Measurements from ENCODE around the gene SGMS1.
"Not testable (repeated sequence)": the region's sequence is repeated elsewhere in the genome, so short reads cannot be mapped to it uniquely, and the experiment has no call there.

Gene SGMS1

DNA sequence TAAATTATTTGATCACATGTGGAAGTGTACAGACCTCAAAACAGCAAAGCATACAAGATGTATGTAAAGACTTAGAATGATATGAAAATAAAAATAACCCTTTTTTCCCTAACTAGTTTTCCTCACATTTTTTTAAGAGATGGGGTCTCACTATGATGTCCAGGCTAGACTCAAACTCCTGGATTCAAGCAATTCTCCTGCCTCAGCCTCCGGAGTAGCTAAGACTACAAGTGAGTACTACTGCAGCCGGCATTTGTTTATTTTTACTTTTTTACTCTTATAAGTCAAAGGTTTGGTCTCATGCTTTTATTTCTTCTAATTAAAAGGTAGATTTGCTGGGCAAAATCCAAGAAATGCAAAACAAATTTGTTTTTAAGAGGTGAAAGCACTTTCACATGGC lies 248.0 kb downstream of the SGMS1 start:
- no peak overlapping the region for H3K4me3 ChIP-seq (ENCODE audit: low read depth, low read length)
- no peaks in the 10 kb centered on the region for H3K9me3 ChIP-seq (ENCODE audit: control insufficient read depth, insufficient read depth, low read length)
- no peaks in the 10 kb centered on the region for H3K36me3 ChIP-seq (ENCODE audit: control insufficient read depth, insufficient read depth, low read length)
- no peak overlapping the region for H3K27ac ChIP-seq (ENCODE audit: low read depth, low read length)
- no peaks in the 10 kb centered on the region for H3K4me1 ChIP-seq (ENCODE audit: control insufficient read depth, insufficient read depth, low read length)
- H3K27me3 ChIP-seq (ENCODE audit: control insufficient read depth, insufficient read depth, low read length) = no peaks in the 10 kb centered on the region
- no peak overlapping the region for H3K9ac ChIP-seq (ENCODE audit: low read depth, low read length)

DNA sequence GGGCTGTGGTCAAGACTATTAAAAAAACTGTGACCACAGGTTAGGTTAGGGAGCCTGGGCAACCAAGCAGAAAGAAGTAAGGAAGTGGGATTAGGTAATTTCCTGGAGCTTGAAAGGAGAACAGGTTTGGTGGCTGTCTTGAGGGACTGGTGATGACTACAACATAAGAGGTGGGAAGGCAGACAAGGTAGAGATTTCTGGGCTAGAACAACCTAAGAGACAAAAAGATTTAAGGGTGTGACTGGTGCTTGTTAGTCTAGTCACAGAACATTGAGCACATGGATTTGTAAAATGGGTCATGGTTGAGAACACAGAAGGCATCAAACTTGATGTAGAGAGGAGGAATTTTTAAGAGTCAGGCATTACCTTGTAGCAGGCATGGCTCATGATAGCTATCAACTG lies 248.7 kb downstream of the SGMS1 start:
- Histone ChIP-seq H3K9ac (ENCODE audit: low read depth, low read length) (no peak overlapping the region), H3K4me1 (ENCODE audit: control insufficient read depth, insufficient read depth, low read length) (no peaks in the 10 kb centered on the region), H3K4me3 (ENCODE audit: low read depth, low read length) (no peak overlapping the region), H3K27me3 (ENCODE audit: control insufficient read depth, insufficient read depth, low read length) (no peaks in the 10 kb centered on the region), H3K9me3 (ENCODE audit: control insufficient read depth, insufficient read depth, low read length) (no peaks in the 10 kb centered on the region), H3K36me3 (ENCODE audit: control insufficient read depth, insufficient read depth, low read length) (no peaks in the 10 kb centered on the region), H3K27ac (ENCODE audit: low read depth, low read length) (no peak overlapping the region)

DNA sequence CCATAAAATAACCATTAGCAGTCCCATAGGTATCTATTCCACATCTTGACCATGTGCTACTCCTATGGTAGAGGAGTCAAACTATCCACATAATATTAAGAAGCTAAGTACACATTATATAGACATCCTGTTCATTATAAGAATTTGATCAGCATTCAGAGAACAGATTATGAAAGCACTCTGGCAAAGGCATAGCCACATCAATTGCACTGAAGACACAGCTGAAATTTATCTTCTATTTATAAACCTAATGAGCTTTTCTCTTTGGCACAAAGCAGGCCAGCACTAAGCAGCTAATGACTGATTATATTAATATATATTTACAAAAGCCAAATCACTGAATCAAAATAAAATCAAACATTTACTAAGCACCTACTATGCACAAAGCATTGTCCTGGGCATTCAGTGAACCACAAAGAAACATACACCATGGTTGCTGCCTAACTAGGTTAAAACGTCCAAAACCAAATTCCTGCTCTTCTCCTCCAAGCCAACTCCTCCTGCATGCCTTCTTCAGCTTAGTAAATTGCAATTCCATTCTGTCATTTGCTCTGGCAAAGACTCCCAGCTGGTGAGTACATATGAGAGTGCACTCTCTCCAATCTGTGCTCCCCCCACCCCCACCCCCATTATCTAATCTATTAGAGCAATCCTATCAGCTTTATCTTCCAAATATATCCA lies 249.8 kb downstream of the SGMS1 start:
- Histone ChIP-seq H3K9ac (ENCODE audit: low read depth, low read length) (no peak overlapping the region), H3K9me3 (ENCODE audit: control insufficient read depth, insufficient read depth, low read length) (no peaks in the 10 kb centered on the region), H3K4me3 (ENCODE audit: low read depth, low read length) (no peak overlapping the region), H3K27me3 (ENCODE audit: control insufficient read depth, insufficient read depth, low read length) (no peaks in the 10 kb centered on the region), H3K27ac (ENCODE audit: low read depth, low read length) (no peak overlapping the region), H3K36me3 (ENCODE audit: control insufficient read depth, insufficient read depth, low read length) (no peaks in the 10 kb centered on the region), H3K4me1 (ENCODE audit: control insufficient read depth, insufficient read depth, low read length) (no peaks in the 10 kb centered on the region)

DNA sequence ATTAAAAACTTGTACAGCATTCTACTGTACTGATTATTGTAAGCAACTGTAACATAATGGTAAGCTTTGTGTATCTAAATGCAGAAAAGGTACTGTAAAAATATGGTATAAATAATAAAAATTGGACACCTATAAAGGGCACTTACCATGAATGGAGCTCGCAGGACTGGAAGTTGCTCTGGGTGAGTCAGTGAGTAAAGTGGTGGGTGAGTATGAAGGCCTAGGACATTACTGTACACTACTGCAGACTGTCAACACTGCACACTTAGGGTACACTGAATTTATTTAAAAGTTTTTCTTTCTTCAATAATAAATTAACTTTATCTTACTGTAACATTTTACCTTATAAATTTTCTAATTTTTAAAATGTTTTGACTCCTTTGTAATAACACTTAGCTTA lies 253.8 kb downstream of the SGMS1 start:
- no peaks in the 10 kb centered on the region for H3K36me3 ChIP-seq (ENCODE audit: control insufficient read depth, insufficient read depth, low read length)
- H3K27ac ChIP-seq (ENCODE audit: low read depth, low read length) = no peak overlapping the region
- H3K9me3 ChIP-seq (ENCODE audit: control insufficient read depth, insufficient read depth, low read length) = no peaks in the 10 kb centered on the region
- no peaks in the 10 kb centered on the region for H3K4me1 ChIP-seq (ENCODE audit: control insufficient read depth, insufficient read depth, low read length)
- no peaks in the 10 kb centered on the region for H3K27me3 ChIP-seq (ENCODE audit: control insufficient read depth, insufficient read depth, low read length)
- H3K9ac ChIP-seq (ENCODE audit: low read depth, low read length) = no peak overlapping the region
- H3K4me3 ChIP-seq (ENCODE audit: low read depth, low read length) = no peak overlapping the region

DNA sequence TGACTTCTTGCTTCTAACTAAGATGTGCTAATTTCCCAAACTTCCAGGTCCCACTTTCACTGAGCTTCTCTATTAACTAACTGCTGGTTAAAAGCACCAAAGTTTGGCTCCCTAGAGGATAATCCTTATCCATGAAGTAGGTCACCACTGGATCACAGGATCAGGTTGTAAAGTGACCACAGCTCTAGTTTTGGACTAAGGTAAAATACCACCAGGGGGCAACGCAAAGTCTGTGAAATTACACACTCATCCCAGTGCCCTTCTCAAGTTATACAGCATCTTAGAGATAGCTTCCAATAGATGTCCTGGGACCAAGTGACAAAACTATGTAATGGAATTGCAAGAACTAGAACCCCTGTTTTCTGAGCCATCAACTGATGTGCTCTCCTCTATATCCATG lies 256.0 kb downstream of the SGMS1 start:
- no peak overlapping the region for H3K4me3 ChIP-seq (ENCODE audit: low read depth, low read length)
- H3K36me3 ChIP-seq (ENCODE audit: control insufficient read depth, insufficient read depth, low read length) = no peaks in the 10 kb centered on the region
- no peak overlapping the region for H3K9ac ChIP-seq (ENCODE audit: low read depth, low read length)
- peaks cover 7% of the 10 kb centered on the region; the same call in 1 of the 2 replicates for H3K4me1 ChIP-seq (ENCODE audit: control insufficient read depth, insufficient read depth, low read length)
- H3K9me3 ChIP-seq (ENCODE audit: control insufficient read depth, insufficient read depth, low read length) = no peaks in the 10 kb centered on the region
- H3K27me3 ChIP-seq (ENCODE audit: control insufficient read depth, insufficient read depth, low read length) = no peaks in the 10 kb centered on the region
- H3K27ac ChIP-seq (ENCODE audit: low read depth, low read length) = no peak overlapping the region

DNA sequence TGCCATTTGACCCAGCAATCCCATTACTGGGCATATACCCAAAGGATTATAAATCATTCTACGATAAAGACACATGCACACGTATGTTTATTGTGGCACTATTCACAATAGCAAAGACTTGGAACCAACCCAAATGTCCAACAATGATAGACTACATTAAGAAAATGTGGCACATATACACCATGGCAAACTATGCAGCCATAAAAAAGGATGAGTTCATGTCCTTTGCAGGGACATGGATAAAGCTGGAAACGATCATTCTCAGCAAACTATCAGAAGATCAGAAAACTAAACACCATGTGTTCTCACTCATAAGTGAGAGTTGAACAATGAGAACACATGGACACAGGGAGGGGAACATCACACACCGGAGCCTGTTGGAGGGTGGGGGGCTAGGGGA lies 257.3 kb downstream of the SGMS1 start:
- H3K4me1 ChIP-seq (ENCODE audit: control insufficient read depth, insufficient read depth, low read length) = peaks cover 13% of the 10 kb centered on the region
- not testable (repeated sequence) for H3K9me3 ChIP-seq (ENCODE audit: control insufficient read depth, insufficient read depth, low read length); H3K4me3 ChIP-seq (ENCODE audit: low read depth, low read length); H3K27me3 ChIP-seq (ENCODE audit: control insufficient read depth, insufficient read depth, low read length); H3K27ac ChIP-seq (ENCODE audit: low read depth, low read length); H3K9ac ChIP-seq (ENCODE audit: low read depth, low read length); H3K36me3 ChIP-seq (ENCODE audit: control insufficient read depth, insufficient read depth, low read length)

DNA sequence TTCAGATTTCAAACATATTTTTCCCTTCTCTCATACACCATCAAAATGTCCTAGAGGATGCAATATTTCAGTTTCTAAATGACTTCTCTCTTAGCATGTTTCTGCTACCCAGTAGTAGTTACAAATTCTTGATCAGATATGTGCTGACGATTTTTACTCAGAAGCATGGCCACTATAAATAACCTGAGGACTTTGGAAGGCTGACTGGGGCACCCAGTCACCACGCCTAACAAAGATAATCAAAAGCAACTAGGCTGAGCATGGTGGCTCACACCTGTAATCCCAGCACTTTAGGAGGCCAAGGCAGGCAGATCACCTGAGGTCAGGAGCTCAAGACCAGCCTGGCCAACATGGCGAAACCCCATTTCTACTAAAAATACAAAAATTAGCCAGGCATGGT lies 259.0 kb downstream of the SGMS1 start:
- H3K36me3 ChIP-seq (ENCODE audit: control insufficient read depth, insufficient read depth, low read length); H3K27ac ChIP-seq (ENCODE audit: low read depth, low read length); H3K4me3 ChIP-seq (ENCODE audit: low read depth, low read length); H3K9ac ChIP-seq (ENCODE audit: low read depth, low read length); H3K9me3 ChIP-seq (ENCODE audit: control insufficient read depth, insufficient read depth, low read length); H3K27me3 ChIP-seq (ENCODE audit: control insufficient read depth, insufficient read depth, low read length): not testable (repeated sequence)
- H3K4me1 ChIP-seq (ENCODE audit: control insufficient read depth, insufficient read depth, low read length) = peaks cover 23% of the 10 kb centered on the region

DNA sequence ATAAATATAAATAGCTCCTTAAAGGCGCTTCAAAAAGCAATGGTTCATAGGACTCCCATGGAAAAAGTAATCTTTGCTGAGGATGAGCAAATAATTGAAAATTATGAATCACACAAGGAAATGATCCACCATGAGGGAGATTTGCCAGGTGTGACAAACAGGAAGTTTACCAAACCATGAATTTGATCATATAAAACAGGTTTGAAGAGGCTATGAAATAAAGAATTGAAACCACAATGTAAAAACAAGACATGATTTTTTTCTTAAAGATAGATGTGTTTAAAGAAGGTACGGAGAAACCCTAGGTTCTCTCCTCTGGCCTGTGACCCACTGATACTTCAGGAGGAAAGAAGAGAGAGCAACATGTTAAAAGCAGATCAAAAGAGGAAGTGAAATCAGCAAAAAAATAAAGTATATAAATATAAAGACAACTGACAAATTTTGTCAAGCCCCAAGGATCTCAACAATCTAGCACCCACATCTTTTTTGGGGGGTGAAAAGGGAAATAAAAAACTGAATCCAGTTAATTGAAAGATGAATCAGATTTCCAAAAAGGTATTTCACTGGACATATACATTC lies 261.1 kb downstream of the SGMS1 start:
- no peak overlapping the region for H3K4me3 ChIP-seq (ENCODE audit: low read depth, low read length)
- H3K27me3 ChIP-seq (ENCODE audit: control insufficient read depth, insufficient read depth, low read length) = no peaks in the 10 kb centered on the region
- H3K4me1 ChIP-seq (ENCODE audit: control insufficient read depth, insufficient read depth, low read length) = peaks cover 23% of the 10 kb centered on the region
- H3K9me3 ChIP-seq (ENCODE audit: control insufficient read depth, insufficient read depth, low read length) = no peaks in the 10 kb centered on the region
- no peaks in the 10 kb centered on the region for H3K36me3 ChIP-seq (ENCODE audit: control insufficient read depth, insufficient read depth, low read length)
- H3K9ac ChIP-seq (ENCODE audit: low read depth, low read length) = no peak overlapping the region
- H3K27ac ChIP-seq (ENCODE audit: low read depth, low read length) = no peak overlapping the region

DNA sequence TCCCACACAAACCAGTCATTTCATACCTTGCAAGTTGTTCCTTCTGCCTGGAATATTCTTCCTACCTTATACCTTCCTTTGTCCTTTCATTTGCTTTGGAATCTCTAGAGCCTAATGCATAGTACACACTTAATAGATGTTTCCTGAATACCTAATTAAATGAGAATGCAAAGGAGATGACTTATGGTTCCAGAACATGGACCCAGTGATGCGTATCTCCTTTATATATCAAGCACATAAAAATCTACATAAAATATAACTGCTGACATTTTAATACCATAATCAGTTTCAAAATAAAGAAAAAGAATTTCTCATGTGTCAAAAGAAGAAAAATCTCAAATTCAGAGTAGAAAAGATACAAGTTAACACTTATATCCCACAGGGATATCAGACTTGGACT lies 261.8 kb downstream of the SGMS1 start:
- Histone ChIP-seq H3K36me3 (ENCODE audit: control insufficient read depth, insufficient read depth, low read length) (no peaks in the 10 kb centered on the region), H3K9me3 (ENCODE audit: control insufficient read depth, insufficient read depth, low read length) (no peaks in the 10 kb centered on the region), H3K4me1 (ENCODE audit: control insufficient read depth, insufficient read depth, low read length) (peaks cover 23% of the 10 kb centered on the region), H3K27ac (ENCODE audit: low read depth, low read length) (no peak overlapping the region), H3K9ac (ENCODE audit: low read depth, low read length) (no peak overlapping the region), H3K4me3 (ENCODE audit: low read depth, low read length) (no peak overlapping the region), H3K27me3 (ENCODE audit: control insufficient read depth, insufficient read depth, low read length) (no peaks in the 10 kb centered on the region)

DNA sequence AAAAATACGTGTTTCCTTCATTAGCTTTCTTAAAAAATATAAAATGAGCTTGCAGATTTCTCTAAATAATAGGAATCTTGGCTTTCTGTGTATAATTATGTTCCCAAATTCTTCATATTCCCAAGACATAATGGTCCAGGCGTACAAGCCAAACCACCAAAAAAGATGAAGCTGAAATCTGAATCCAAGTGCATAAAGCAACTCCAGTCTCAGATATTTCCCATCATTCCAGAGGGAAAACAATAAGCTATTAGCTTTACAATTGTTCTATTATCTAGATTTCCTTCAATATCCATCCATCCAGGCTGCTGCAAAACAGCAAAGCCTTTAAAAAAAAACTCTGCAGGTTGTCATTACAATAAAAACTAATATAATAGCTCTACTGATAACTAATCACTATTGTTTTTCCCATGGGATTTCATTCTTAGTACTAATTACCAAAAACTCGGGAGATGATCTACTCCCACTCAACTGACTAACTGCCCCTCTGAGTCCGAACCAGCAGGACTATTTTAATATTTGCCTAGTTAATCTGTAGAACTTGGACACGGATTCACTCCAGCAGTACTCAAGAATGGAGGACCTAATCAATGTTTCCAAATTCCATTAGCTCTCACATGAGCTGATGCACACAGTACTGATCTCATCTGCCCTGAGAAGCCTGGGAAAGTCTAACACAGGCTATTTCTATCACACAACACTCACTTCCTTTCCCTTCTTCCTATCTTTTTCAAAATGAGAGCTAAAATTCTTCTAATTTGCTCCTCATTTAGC lies 263.5 kb downstream of the SGMS1 start:
- peaks cover 23% of the 10 kb centered on the region for H3K4me1 ChIP-seq (ENCODE audit: control insufficient read depth, insufficient read depth, low read length)
- no peaks in the 10 kb centered on the region for H3K36me3 ChIP-seq (ENCODE audit: control insufficient read depth, insufficient read depth, low read length)
- no peak overlapping the region for H3K4me3 ChIP-seq (ENCODE audit: low read depth, low read length)
- H3K9ac ChIP-seq (ENCODE audit: low read depth, low read length) = no peak overlapping the region
- H3K27me3 ChIP-seq (ENCODE audit: control insufficient read depth, insufficient read depth, low read length) = no peaks in the 10 kb centered on the region
- H3K27ac ChIP-seq (ENCODE audit: low read depth, low read length) = no peak overlapping the region
- no peaks in the 10 kb centered on the region for H3K9me3 ChIP-seq (ENCODE audit: control insufficient read depth, insufficient read depth, low read length)

DNA sequence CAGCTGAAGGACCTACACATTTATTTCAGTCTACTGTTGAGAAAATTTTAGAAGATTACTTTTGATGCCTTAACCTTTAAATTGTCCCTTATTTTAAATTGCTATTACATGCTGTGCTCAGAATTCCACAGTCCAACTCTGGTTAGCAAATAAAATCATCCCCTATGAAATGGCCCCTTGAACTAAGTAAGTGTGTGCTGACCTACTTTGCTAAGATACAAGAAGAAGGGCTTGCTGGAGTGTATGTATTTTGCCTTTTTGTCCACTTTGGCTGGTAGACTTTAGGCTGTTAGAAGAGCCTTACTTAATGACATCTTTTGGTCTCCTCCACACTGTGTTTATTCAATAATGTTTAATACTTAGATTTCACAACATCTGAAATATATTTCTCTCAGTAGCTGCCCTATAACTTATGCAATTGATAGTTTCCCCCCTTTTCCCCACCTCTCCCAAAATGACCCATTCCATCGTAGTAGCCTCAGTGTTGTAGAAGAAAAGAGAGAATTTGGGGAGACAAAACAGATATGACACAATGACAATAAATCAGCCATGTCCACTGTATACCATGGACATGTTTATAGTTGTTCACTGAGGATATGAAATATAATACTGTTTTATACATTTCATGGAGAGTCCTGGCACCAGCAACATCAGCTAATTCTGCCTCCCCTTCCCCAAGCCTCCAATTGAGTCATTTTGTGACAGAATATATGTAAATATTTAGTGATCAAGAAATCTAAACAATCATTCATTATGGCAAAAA lies 264.6 kb downstream of the SGMS1 start:
- H3K27ac ChIP-seq (ENCODE audit: low read depth, low read length) = no peak overlapping the region
- H3K4me1 ChIP-seq (ENCODE audit: control insufficient read depth, insufficient read depth, low read length) = peaks cover 23% of the 10 kb centered on the region
- no peaks in the 10 kb centered on the region for H3K36me3 ChIP-seq (ENCODE audit: control insufficient read depth, insufficient read depth, low read length)
- no peak overlapping the region for H3K4me3 ChIP-seq (ENCODE audit: low read depth, low read length)
- H3K27me3 ChIP-seq (ENCODE audit: control insufficient read depth, insufficient read depth, low read length) = no peaks in the 10 kb centered on the region
- no peak overlapping the region for H3K9ac ChIP-seq (ENCODE audit: low read depth, low read length)
- H3K9me3 ChIP-seq (ENCODE audit: control insufficient read depth, insufficient read depth, low read length) = no peaks in the 10 kb centered on the region
